GM19193 (cell line): ENCODE measurements around the gene LRRK1.

Source experiments
- POLR2A ChIP-seq: IDR thresholded peaks from 4 replicates; pipeline ENCODE4 v1.6.1; 2011; ENCODE audit not compliant: insufficient read depth, insufficient read length; ENCODE audit errors: extremely low read depth

Gene LRRK1

DNA sequence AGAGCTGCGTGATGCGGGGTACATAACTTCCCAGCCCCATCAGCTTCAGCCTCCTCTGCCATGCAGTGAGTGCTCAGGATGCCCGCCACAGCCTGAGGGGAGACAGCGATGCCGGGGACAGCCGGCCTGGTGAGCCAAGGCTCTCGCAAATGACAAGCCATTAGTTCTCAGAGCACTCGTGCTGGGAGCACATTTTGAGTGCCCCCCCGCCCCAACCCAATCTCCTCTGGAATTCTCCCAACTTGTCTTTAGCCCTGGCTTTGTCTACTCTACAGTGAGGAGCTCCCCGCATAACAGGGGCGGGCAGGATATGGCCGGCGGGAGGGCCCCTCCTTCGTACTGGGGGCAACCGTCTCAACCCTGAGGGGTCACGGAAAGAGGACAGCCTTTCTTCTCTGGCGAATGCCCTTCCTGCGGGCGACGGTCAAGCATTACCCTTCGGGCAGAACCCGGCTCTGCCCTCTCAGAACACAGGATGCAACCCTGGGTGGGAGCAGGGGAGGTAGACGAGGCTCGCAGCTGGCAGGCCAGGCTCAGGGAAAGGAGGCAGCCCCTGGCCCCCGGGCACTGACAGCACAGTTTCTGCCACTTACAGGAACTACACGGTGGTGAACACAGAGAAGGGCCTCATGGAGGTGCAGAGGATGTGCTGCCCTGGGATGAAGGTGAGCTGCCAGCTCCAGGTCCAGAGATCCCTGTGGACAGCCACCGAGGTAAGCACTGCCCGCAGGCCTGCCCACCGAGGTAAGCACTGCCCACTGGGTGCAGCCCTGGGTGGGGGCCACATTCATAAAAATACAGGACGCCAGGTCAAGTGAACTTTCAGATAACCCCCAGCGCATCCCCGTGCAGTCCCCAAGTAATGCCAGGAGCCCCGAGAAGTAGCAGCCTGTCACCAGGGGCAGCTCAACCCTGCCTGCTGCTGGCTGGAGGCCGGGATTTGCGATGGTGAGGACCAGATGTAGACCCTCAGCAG lies 141.7 kb downstream of the LRRK1 start:
- TF ChIP-seq POLR2A: no peak

DNA sequence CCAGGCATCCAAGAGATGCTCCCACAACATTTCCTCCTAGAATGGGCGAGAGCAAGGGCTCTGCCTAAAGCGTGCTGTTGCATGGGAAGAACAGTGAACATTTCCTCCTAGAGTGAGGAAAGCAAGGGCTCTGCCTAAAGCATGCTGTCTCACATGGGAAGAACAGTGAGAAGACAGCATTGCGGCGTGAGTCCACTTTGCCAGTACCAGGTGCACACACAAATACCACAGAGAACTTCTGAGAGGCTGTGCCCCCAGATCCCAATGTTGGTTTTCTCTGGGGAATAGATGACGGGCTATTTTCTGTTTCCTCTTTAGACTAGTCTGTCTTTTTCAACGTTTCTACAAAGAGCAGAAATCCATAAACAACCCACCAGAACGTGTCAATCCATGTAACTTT lies 142.9 kb downstream of the LRRK1 start:
- no peak for TF ChIP-seq POLR2A

DNA sequence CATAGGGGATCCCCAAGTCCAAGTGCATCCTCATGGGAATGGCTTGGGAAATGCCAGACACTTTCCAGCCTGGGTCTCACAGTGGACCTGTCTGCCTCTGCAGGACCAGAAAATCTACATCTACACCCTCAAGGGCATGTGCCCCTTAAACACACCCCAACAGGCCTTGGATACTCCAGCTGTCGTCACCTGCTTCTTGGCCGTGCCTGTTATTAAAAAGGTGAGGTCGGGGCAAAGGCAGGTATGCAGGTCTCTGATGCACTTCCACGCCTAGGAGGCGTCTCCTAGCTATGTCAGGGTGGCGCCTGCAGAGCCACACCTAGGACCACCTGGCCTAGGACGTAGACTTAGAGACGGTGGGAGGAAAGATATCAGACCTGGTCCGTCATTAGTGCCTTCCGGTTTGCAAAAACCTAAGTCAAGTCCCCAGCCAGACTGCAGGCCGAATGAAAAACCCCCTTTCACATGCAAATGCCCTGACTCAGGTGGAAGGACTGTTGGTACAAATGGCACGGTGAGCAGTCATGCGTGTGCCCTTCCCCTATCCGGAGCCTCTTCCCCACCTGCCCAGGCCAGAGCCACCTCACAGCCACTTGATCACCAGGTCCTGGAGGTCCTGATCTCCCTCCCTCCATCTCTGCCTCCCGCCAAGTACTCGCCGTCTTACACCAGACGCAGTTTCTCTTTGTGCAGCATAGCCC lies 143.5 kb downstream of the LRRK1 start:
- no peak for TF ChIP-seq POLR2A

DNA sequence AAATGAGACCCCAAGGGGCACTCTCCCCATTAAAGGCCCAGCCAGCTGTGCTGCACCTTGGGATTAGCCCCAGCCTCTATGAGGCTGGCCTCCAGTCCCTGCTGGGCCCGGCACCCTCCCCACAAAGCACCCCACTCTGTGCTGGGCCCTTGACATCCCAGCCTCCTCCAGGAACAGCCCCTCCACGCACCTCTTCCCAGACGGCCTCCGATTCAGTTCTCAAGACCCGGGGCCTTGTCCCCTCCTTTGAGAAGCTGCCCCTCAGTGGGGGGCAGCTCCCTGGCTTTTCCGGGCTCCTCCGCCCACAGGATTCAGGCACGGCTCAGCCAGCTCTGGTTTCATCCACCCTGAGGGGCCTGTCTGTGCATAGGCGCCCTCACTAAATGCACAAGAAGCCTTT lies 144.1 kb downstream of the LRRK1 start:
- no peak for TF ChIP-seq POLR2A

DNA sequence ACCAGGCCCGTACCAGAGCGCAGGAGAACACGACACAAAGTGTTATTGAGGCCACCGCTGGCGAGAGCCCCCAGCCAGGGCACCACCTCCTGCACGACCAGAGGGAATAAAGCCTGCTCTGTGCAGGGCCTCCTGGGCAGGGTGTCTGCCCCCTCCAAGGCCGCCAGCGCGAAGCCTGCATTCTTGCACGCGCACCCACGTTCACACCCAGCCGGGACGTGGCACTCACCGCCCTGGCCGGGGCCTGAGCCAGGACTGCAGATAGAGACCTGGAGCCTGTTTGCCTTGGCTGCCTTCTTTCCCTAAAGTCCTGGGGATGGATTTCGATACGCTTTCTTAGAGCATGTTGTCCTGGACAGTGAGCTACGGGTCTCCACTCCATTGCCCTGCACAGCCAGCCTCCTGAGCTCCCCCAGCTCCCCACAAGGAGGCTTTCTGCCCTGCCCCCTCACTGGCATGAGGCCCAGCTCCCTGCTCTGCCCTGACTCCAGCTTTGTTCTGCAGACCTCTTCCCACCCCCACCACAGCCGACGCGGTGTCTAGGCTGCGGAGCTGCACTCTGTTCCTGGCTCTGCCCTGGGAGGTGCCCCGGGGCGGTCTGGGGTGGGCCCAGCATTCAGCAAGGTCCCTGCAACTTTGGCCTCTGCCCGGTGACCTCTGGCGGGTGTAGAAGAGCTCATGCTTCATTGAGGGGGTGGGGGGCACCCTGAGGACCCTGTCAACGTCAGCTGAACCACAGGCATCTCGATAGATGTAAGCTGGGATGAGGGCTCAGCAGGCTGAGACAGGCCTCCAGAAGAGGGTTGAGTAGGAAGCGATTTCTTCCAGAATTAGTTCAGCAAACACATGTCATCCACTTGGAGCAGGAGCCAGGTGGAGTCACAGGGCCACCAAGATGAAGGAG lies 145.0 kb downstream of the LRRK1 start:
- no peak for TF ChIP-seq POLR2A

DNA sequence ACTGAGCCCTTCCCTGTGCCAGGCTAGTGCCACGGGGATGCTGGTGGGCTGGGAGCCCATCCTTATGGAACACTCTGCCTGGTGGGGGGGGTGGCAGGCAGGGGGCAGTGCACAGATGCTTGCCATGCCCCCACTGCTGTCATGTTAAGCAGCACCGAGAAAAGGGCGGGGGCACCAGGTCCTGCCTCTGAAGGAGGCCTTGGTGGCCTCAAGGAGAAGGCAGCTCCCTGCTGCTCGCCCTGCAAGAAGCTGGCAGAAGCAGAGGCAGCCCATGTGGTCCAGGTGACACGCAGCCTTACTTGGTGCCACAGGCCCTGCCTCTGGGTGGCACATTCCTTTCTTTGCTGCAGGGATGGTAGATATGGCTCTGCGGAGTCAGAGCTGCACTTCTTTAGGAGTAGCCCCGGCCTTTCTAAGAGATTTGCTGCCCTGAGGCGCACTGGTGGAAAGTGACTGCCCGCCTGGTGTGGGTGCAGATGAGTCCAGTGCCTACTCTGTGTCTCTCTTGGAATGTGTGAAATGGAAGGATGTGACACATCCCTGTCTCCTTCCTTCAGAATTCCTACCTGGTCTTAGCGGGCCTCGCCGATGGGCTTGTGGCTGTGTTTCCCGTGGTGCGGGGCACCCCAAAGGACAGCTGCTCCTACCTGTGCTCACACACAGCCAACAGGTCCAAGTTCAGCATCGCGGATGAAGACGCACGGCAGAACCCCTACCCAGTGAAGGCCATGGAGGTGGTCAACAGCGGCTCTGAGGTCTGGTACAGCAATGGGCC lies 145.8 kb downstream of the LRRK1 start:
- no peak for TF ChIP-seq POLR2A

DNA sequence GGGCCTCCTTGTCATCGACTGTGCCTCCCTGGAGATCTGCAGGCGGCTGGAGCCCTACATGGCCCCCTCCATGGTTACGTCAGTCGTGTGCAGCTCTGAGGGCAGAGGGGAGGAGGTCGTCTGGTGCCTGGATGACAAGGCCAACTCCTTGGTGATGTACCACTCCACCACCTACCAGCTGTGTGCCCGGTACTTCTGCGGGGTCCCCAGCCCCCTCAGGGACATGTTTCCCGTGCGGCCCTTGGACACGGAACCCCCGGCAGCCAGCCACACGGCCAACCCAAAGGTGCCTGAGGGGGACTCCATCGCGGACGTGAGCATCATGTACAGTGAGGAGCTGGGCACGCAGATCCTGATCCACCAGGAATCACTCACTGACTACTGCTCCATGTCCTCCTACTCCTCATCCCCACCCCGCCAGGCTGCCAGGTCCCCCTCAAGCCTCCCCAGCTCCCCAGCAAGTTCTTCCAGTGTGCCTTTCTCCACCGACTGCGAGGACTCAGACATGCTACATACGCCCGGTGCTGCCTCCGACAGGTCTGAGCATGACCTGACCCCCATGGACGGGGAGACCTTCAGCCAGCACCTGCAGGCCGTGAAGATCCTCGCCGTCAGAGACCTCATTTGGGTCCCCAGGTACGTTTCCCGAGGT lies 146.5 kb downstream of the LRRK1 start:
- TF ChIP-seq POLR2A: no peak

DNA sequence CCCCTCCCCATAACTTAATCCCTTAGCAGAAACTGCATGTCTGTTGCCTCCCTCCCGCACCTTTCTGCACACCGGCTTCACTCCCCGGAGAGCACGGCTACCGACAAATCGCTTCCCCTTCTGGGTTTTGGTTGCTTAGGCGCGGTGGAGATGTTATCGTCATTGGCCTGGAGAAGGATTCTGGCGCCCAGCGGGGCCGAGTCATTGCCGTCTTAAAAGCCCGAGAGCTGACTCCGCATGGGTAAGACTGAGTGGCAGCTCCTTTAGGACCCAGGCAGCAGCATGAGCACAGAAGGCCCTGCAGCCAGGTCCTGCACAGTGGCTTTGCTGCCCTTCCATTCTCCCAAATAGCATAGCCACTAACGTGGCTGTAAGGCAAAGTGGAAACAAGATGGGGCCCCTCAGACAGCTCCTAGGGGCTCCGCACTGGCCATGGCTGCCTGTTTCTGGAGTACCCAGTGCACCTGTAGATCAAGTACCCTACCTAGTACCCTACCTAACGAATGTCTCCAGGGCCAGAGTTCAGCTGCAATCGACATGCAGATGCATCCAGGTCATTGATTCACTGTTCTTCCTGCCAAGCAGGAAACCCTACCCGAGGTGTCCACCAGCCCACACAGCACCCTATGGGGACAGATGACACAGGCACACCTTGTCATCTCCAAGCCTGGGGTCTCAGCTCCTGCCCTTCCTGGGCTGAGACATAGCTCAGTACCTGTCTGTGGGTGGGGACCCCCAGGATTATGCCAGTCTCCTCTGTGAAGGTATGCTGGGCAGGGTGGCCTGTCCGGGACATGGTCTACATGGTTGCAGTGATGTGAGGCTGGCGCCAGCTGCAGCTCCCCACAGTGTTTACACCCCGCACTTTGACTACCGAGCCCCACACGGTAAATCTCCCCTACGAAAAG lies 147.6 kb downstream of the LRRK1 start:
- TF ChIP-seq POLR2A: no peak

DNA sequence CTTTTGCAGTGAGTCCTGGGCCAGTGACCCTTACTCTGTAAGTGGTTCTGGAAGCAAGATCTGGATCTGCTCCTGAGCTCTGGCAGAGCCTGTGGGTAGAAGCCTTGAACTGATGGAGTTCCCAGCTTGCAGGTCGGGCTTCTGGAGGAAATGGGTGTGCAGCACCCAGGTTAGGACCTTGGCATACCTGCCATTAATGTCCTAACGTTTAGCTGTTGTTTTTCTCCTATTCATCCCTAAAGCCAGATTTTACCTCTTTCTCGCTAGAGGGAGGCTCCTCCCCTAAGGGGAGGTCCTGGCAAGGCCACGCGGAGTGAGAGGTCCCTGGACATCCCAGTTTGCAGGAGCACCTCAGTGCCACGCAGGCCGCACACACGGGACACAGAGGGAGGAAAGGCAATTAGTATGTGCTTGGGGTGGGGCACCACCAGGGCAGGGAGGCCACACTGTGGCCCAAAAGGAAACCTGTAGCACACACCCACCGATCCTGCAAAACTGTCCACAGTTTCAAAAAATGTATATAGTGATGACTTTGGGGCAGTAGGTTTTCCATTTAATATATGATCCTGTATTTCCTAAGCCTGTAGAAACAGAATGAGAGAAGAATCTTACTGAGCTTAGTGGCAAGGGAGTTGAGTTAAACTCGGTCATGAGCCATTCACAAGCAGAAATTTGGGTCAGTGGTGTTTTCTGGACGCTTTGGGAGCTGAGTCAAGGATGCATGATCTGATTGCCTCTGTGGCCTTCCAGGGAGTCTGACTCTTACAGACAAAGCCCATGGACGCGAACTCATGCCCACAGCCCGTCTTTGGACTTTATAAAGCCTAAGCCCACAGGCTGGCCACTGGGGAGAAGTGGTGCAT lies 148.7 kb downstream of the LRRK1 start:
- no peak for TF ChIP-seq POLR2A

DNA sequence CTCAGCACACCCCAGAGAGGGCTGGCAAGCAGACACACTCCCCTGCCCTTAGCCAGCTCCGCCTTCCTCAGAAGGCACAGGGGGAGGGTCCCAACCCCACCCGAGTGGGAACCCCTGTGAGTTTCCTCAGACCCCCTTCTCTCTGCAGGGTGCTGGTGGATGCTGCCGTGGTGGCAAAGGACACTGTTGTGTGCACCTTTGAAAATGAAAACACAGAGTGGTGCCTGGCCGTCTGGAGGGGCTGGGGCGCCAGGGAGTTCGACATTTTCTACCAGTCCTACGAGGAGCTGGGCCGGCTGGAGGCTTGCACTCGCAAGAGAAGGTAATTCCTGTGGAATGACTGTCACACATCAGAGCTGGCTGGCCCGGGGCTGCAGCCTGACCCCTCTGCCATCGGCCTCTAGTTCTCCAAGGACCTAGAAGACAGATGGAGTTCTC lies 149.4 kb downstream of the LRRK1 start:
- no peak for TF ChIP-seq POLR2A

DNA sequence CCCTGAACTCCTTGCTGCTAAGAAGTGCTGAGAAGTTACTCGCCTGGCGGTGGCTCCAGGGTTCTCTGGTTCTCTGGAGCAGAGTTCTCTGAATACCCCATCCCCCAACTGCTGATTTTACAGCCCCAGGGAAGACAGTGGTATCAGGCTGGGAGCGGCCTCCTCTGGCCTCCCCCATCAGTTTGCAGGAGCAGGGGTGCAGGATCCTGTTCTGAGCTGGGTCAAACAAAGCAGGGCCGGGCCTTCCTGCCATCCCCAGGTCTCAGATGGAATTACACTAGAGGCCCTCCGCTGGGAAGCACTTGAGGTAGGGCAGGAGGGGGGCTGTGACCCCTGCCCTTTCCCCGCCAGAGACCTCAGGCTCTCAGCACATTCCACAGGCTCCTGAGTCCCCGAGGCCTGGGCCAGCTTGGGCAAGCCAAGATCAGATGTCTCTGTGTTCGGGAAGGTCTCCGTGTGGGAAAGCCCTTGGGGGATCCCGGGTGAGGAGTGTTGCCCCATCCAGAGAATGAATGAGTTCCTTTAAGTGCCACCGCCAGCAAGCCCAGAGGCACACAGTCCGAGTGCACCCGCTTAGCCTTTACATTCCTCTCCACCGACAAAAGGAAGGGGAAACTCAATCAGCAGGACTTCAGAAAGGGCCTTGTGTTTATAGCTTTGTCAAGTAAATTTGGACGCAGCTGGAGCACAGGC lies 149.9 kb downstream of the LRRK1 start:
- TF ChIP-seq POLR2A: no peak
